ENCODE data around the gene KIAA1217.
"Not testable (repeated sequence)": the region's sequence is repeated elsewhere in the genome, so short reads cannot be mapped to it uniquely, and the experiment has no call there.

Gene KIAA1217

DNA sequence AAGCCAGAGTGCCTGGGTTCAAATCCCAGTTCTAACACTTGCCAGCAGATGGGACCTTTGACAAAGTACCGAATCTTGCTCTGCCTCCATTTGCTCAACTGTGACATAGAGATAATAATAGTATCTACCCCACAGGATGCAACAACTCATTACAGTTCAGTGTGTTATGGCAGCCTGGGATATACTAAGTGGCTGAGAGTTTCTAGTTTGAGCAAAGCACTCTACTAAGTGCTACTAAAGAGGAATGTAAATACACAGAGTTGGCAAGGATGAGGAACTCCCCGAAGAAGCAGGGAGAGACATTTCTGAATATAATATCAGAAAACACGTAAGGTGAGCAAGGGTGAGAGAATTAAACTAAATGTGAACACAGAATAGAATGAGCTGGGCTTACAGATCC is 271.5 kb downstream of the KIAA1217 start:
- no peak for DNase-seq

DNA sequence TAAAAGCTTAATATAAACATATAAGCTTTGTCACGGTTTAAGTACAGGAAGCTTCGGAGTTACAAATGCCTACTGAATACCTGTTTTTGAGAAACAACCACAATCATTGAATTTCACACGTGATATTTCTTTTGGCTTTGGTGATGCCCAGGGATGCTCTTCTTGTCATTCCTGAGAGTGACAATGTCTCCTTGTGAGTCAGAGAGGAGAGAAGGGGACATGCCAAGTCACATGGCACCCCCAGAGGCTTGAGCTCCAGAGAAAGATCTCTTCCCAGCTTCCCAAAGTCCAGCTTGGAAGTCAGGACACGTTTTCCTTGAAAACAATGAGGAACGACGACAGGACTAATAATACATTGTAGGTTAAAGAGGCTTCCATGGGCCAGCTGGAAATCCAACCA is 272.3 kb downstream of the KIAA1217 start:
- DNase-seq = no peak

DNA sequence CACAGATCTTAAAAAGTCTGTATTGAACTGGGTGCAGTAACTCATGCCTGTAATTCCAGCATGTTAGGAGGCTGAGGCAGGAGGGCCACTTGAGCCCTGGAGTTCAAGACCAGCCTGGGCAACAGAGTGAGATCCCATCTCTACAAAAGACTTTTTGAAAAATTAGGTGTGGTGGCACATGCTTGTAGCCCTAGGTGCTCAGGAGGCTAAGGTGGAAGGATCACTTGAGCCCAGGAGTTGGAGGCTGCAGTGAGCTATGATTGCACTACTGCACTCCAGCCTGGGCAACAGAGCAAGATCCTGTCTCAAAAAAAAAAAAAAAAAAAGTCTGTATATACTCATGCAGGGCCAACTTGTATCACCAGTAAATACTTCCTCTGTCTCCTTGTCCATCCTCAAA is 273.8 kb downstream of the KIAA1217 start:
- not testable (repeated sequence) for DNase-seq

DNA sequence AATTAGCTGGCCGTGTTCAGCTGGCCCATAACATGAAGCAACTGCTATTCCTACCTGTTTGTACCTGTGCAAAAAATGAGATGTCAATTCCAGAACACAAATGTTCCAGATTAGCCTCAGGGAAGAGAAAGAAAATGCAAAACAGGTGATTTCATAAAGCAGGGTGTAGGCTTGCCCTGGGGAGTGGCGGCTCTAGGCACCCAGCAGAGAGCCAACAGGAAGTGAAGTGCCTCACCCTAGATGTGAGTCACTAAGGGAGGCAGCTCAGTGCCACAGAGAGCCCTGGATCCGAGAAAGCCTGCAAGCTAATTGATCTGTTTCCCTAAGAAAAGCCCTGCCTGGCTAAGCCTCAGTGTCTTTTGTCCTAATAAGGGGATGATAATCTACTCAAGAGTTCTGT is 274.8 kb downstream of the KIAA1217 start:
- no peak for DNase-seq

DNA sequence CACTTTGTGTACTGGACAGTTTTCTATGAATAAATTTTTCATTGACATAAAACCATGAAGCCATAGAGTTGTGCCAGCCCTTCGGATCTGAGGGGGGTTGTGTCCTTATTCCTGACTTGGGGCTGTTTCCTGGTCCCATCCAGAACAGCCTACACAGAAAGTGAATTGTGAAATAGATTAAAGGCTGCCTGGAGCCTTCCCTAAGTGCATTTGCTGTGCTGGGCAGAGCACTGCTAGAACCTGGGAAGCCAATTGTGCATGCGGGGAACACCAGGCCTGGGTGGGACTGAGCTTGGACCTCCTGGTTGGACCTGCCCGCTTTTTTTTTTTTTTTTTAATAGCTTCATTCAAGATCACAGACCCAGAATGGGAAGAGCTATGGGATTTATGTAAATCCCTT is 275.8 kb downstream of the KIAA1217 start:
- no peak for DNase-seq

- no peak for DNase-seq
Observed at GRCh38 chr10:24485304-24485703, 276.4 kb downstream of the KIAA1217 start.

DNA sequence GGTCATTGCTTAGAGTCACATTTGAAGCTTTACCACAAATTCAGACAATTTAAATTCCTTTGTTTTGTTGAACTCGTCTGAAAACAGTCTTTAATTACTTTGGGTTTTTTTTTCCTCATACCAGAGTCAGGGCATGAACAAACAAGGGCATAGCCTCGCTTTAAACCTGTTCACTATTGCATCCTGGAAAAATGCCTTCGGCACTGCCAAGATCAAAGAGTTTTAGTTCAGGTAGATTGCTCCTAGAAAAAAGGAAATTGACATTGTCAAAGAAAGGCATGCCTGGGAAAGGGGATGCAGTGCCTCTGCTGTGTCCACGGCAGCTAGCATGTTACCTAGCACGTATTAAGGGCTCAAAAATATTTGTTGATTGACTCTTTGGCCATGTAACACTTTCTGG is 279.7 kb downstream of the KIAA1217 start:
- no peak for DNase-seq

- peak; percentile 37 for DNase-seq
Observed at GRCh38 chr10:24493165-24493564, 284.2 kb downstream of the KIAA1217 start.

DNA sequence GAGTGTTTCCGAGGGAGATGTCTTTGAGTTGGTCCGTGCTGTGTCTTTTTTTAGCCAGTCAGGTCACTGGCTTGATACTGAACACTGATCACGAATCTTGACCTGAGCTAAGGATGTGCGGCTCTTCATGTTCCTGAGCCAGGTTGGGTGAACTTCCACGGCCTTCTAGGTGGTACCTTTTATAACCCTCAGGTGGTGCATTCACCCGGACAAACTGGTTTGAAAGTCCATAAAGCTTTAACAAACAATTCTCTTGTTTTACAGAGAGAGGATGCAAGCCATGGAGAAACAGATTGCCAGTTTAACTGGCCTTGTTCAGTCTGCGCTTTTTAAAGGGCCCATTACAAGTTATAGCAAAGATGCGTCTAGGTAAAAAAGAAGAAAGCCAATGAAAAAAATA is 285.3 kb downstream of the KIAA1217 start:
- no peak for DNase-seq

DNA sequence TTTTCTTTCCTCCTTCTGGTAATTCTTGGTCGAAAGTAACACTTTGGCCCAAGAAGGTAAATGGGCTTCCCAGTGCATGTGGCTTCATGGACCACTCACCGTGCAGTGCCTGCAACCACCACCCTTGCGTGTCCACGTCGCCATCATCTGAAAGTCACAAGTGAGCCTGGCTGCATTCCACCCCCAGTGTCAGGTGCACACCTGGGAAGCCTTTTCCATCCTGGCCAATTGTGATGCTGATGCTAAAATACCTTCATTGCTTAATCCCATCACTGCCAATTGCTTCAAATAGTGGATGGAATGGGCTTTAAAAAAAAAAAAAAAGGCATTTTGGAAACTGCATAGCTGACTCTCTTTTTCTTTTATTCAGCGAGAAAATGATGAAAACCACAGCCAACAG is 285.8 kb downstream of the KIAA1217 start:
- DNase-seq = no peak

DNA sequence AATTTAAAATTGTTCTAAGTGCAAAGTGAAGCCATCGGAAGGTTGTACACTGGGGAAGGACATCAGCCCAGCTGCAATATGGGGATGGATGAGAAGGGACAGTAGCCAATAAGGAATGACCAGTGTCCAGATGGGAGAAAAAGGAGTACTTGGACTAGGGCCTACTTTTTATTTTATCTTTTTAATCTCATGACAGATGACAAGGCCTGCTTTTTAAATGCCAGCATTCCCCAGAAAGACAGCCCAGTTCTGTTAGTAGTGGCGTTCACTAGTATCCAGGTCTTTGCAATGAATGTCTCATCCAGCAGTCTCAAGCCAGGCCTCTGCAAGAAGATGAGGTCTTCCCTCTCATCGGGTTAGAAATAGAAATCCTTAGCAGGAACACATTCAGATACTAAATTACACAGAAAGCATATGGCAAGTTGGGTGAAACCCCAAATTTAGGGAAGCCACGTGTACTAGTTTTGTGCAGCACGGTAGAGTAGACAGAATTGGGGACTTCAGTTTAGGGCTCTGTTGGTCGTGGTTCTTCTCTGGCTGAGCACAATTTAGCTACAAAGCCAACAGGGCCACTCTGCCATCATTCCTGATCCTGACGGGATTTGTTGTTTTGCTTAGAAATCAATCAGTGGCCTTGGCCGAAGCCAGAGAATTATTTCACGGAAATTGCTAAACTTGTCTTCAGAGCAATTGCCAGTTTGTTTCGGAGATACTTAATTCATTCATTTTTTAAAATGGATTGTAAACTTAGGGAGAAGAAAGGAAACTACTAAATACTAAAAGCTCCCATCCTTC is 286.9 kb downstream of the KIAA1217 start:
- no peak for DNase-seq

GRCh38 chr10:24496906-24497305 is 288.0 kb downstream of the KIAA1217 start:
- no peak for DNase-seq

- no peak for DNase-seq
Observed at GRCh38 chr10:24501056-24501711, 292.2 kb downstream of the KIAA1217 start.

GRCh38 chr10:24502006-24502405 is 293.1 kb downstream of the KIAA1217 start:
- DNase-seq = no peak

- DNase-seq = no peak
Observed at GRCh38 chr10:24502801-24503460, 294.0 kb downstream of the KIAA1217 start.

DNA sequence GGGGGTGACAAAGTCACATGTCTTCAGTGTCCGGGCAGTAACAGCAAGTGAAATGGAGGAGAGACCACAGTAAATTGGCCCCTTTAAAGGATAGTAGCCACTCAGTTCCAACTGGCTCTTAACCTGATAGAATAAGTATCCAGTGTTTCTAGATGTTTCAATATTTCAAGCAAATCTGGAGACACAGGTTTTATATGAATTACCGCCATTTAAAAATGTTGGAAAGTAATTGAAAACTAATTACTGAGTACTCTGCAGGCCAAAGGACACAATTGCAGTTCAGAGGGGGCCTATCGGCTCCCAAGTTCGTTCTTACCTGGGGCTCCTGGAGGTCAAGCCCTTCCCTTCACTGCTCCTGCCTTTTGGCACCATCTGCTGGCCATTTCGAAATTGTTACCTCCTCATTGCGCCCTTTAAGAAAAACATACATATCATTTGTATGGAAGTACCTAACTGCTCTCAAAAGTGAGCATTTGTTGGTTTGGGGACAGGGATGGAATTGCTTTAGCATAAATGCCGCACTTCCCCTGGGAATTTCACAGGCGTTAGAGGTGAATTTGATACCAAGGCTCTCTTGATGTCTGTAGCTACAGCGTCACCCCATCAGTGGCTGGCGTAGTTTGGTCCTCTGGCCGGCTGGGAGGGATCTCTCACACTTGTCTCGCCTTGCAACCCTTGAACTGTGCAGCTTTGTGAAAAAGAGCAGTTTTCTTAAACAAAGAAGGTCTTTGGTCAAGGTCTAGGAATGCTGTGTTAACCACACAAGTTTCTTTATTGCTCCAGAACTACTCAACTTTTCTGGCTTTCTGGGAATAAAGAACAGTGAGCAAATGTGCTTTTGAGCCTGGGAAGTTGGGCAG is 294.8 kb downstream of the KIAA1217 start:
- DNase-seq = peak; percentile 52

DNA sequence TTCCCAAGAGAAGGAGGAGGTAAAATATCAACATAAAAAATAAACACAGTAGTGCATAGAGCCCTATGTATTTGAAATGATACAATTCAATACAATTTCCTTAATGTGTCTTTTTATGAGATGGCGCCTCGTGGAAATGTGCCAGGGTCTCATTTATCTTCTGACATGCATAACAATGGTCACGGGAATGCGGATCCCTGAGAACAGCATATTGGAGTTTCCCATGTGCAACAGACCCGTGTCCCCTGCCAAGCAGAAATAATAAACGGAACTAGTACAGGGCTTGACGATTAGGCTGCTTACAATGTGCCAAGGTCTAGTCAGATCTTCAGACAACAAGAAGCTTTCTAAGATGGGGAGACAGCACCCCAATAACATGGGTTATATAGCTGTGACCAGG is 296.8 kb downstream of the KIAA1217 start:
- no peak for DNase-seq

- peak; percentile 23 for DNase-seq
Observed at GRCh38 chr10:24513155-24513554, 304.2 kb downstream of the KIAA1217 start.

- DNase-seq = no peak
Observed at GRCh38 chr10:24515481-24515880, 306.5 kb downstream of the KIAA1217 start.

DNA sequence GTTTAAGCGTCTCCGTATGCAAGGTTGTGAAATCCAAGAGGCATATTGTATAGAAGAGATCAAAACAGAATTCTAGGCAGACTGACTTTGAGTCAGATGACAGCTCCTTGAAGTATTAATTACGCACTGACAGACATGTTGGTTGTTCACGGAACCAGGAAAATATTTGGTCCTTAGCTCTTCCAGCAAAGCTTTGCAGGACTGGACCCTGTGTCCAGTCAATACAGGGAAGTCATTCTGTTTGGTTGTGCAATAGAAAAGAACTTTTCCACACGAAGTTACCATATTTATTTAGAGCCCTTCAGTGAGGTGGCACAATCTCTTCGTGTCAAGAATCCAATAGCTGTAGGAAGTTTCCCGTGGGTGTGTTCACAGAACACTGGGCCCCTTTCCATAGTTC is 309.5 kb downstream of the KIAA1217 start:
- DNase-seq = no peak

DNA sequence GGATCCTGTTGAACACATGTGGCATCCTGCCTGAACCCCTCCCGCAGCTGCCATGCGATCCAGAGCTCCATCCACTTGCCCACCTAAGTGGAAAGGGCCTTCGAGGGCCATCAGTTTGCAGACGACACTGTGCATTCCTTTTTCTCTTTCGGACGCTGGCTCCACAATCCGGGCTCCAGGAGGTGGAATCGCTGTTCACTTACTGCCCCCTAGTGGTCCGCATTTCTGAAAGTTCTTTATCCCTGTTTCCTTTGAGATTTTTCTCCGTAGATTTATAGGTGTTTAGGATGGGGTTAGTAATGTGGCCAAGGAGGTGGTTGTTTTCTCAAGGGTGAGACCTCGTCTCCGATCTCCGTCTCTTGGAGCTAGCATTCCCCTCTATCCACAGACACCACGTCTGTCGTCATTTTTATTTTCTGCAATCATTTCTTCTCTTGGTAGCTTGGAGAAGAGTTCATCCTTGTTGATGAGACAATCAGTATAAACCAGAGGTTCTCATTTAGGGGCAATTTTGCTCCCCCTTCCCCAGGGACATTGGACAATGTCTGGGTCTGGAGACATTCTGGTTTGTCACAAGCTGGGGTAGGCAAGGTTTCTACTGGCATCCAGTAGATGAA is 310.2 kb downstream of the KIAA1217 start:
- peak; percentile 59 for DNase-seq

GRCh38 chr10:24519950-24520349 is 311.0 kb downstream of the KIAA1217 start:
- no peak for DNase-seq

DNA sequence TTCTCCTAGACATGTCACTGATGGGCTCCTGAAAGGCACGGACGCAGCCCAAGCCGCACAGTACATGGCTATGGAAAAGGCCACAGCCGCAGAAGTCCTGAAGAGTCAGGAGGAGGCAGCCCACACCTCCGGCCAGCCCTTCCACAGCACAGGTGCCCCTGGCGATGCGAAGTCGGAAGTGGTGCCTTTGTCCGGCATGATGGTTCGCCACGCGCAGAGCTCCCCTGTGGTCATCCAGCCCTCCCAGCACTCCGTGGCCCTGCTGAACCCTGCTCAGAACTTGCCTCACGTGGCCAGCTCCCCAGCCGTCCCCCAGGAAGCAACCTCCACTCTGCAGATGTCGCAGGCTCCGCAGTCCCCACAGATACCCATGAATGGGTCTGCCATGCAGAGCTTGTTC is 315.4 kb downstream of the KIAA1217 start:
- no peak for DNase-seq
